K562 (cell line): ENCODE measurements around the gene ADTRP. TPM values are rescaled to one million over a fixed set of nuclear protein-coding genes. Genes with fewer than 3 reads are reported as not detected.
A peak's percentile ranks its signal among the peaks of the same experiment; 100 is the strongest.

ENCODE experiments used
- ATAC-seq: fragments of 200-7000 bp; cut with Tn5 transposase; 3 replicates; pipeline ENCODE4 v1.9.1; 2020; ENCODE audit warnings: moderate library complexity
- BruUV-seq: library from RNA; stranded (reverse); fragments of 400-500 nt; replicated peaks from 2 replicates; lab custom pipeline; 2021; lab: Mats Ljungman, UMichigan
- CTCF ChIA-PET: fragments of 300-600 bp; formaldehyde crosslinking; extraction: SDS; loops from one replicate; lab custom pipeline; 2021; ENCODE audit warnings: low intra/inter-chr PET ratio; lab: Yijun Ruan, JAX
- POLR2A ChIA-PET: fragments of 300-600, 350-650 bp; sonication (Branson Sonifier 250); formaldehyde crosslinking; extraction: SDS; loops from one replicate; lab custom pipeline; 2021; ENCODE audit warnings: antibody characterized with exemption, inconsistent platforms; lab: Yijun Ruan, JAX
- DNase-seq, 4 experiments: peaks; one replicate each; pipeline versions ENCODE4 v3.0.0 to v3.0.0-alpha.2; 2011 to 2018; ENCODE audit warnings: low spot score in 3 of 4, mixed read lengths in 3 of 4; ENCODE audit errors: extremely low read depth in 1 of 4
- FAIRE-seq: peaks from 2 replicates; lab custom pipeline; 2011; peaks lifted over from hg19 to GRCh38; lab: Jason Lieb, UNC
- H2AFZ ChIP-seq: 2 replicates; pipeline ENCODE4 v1.6.0; 2011; ENCODE audit warnings: low read depth, low read length, control low read depth, inconsistent platforms
- H3K27ac ChIP-seq: fragments of 200-600 bp; 3 replicates; pipeline ENCODE4 v1.8.0; 2011; ENCODE audit warnings: low read depth, mild to moderate bottlenecking, control low read depth, inconsistent platforms, low read length, moderate library complexity, mixed read lengths; ENCODE audit errors: extremely low read depth
- H3K27me3 ChIP-seq, 2 experiments: fragments of 300-600 bp in 1 of 2; 2 replicates in 1 of 2; 3 replicates in 1 of 2; pipeline versions ENCODE4 v1.6.0 to v1.8.0; 2011; ENCODE audit warnings: inconsistent platforms in 2 of 2, low read length in 2 of 2, mild to moderate bottlenecking in 1 of 2, mixed read lengths in 1 of 2, moderate library complexity in 1 of 2; ENCODE audit not compliant: control insufficient read depth in 2 of 2, insufficient read depth in 2 of 2
- H3K36me3 ChIP-seq: fragments of 300-600 bp; 3 replicates; pipeline ENCODE4 v1.8.0; 2011; ENCODE audit warnings: mild to moderate bottlenecking, low read length, inconsistent platforms; ENCODE audit not compliant: control insufficient read depth, insufficient read depth
- H3K4me1 ChIP-seq, 2 experiments: fragments of 200-600 bp in 1 of 2; replicated peaks in 1 of 2; 2 replicates in 1 of 2; 3 replicates in 1 of 2; pipeline versions ENCODE4 v1.5.1 to v1.8.0; 2011; ENCODE audit warnings: inconsistent platforms in 2 of 2, low read length in 2 of 2, mild to moderate bottlenecking in 1 of 2, mixed read lengths in 1 of 2, moderate library complexity in 1 of 2; ENCODE audit not compliant: control insufficient read depth in 2 of 2, insufficient read depth in 2 of 2
- H3K4me2 ChIP-seq: 2 replicates; pipeline ENCODE4 v1.6.1; 2011; ENCODE audit warnings: low read length, control low read depth, inconsistent platforms, mixed read lengths; ENCODE audit not compliant: insufficient read depth
- H3K4me3 ChIP-seq: fragments of 200-600 bp; sonication (generic), shearing (Covaris generic); 2 replicates; pipeline ENCODE4 v1.5.1; 2016; ENCODE audit warnings: control low read depth, inconsistent platforms
- H3K79me2 ChIP-seq: fragments of 200-600 bp; 3 replicates; pipeline ENCODE4 v1.8.0; 2011; ENCODE audit warnings: low read length, inconsistent platforms; ENCODE audit not compliant: control insufficient read depth, insufficient read depth
- H3K9ac ChIP-seq, 2 experiments: 2 replicates each; pipeline versions ENCODE4 v1.6.0 to v1.6.1; 2011; ENCODE audit warnings: low read depth in 2 of 2, low read length in 2 of 2, control low read depth in 1 of 2, inconsistent platforms in 1 of 2, mild to moderate bottlenecking in 1 of 2, mixed read lengths in 1 of 2; ENCODE audit not compliant: insufficient read depth in 1 of 2
- H3K9me1 ChIP-seq: one replicate; pipeline ENCODE4 v1.6.0; 2011; ENCODE audit warnings: inconsistent platforms, mild to moderate bottlenecking, low read length, moderate library complexity; ENCODE audit not compliant: control insufficient read depth, insufficient read depth
- H3K9me3 ChIP-seq: replicated peaks from 2 replicates; pipeline ENCODE4 v1.5.1; 2011; ENCODE audit warnings: low read depth, low read length, inconsistent platforms; ENCODE audit not compliant: control insufficient read depth, insufficient read depth
- H4K20me1 ChIP-seq: replicated peaks from 2 replicates; pipeline ENCODE4 v1.6.1; 2011; ENCODE audit warnings: low read length, inconsistent platforms, mixed read lengths; ENCODE audit not compliant: control insufficient read depth, insufficient read depth
- BRD9 ChIP-seq: fragments of 450-650 bp; IDR thresholded peaks from 2 replicates; pipeline ENCODE4 v1.6.1; 2018; ENCODE audit warnings: low read depth; ENCODE audit not compliant: partially characterized antibody
- FOXJ3 ChIP-seq: sonication (generic); formaldehyde crosslinking; IDR thresholded peaks from 2 replicates; pipeline ENCODE4 v1.4.0; 2020; ENCODE audit warnings: mild to moderate bottlenecking, missing genetic modification reagents
- GTF2B ChIP-seq: IDR thresholded peaks from 2 replicates; pipeline ENCODE4 v1.6.1; 2011; ENCODE audit not compliant: insufficient read length; ENCODE audit errors: extremely low read depth
- JUN ChIP-seq, 2 experiments: sonication (generic) in 1 of 2; formaldehyde crosslinking in 1 of 2; IDR thresholded peaks; 2 replicates each; pipeline versions ENCODE4 v1.6.1 to v1.8.0; 2012 to 2022; ENCODE audit warnings: borderline replicate concordance in 2 of 2, mild to moderate bottlenecking in 2 of 2, improper control_type of control experiment in 1 of 2, low read depth in 1 of 2, low read length in 1 of 2, missing genetic modification reagents in 1 of 2
- NCOA6 ChIP-seq: fragments of 450-650 bp; IDR thresholded peaks from 2 replicates; pipeline ENCODE4 v1.6.1; 2017; ENCODE audit warnings: mild to moderate bottlenecking
- PBX2 ChIP-seq, 2 experiments: IDR thresholded peaks in 1 of 2; conservative IDR thresholded peaks in 1 of 2; 2 replicates each; pipeline ENCODE4 v1.6.1; 2016; ENCODE audit warnings: low read depth in 2 of 2, mild to moderate bottlenecking in 1 of 2, missing compliant biosample characterization in 1 of 2, missing genetic modification characterization in 1 of 2, moderate library complexity in 1 of 2
- POLR3A ChIP-seq: IDR thresholded peaks from 2 replicates; pipeline ENCODE4 v1.6.1; 2011; ENCODE audit warnings: borderline replicate concordance, mild to moderate bottlenecking, moderate library complexity; ENCODE audit not compliant: insufficient read length, insufficient read depth; ENCODE audit errors: extremely low read depth
- RAD51 ChIP-seq: fragments of 450-650 bp; IDR thresholded peaks from 2 replicates; pipeline ENCODE4 v1.7.1; 2016; ENCODE audit warnings: low read depth, mild to moderate bottlenecking, borderline replicate concordance
- TAF9B ChIP-seq: fragments of 450-650 bp; IDR thresholded peaks from 2 replicates; pipeline ENCODE4 v1.6.1; 2018; ENCODE audit warnings: mild to moderate bottlenecking; ENCODE audit not compliant: partially characterized antibody
- YY1 ChIP-seq, 3 experiments: IDR thresholded peaks; 2 replicates each; pipeline ENCODE4 v1.6.1; 2011; ENCODE audit warnings: low read length in 2 of 3, mild to moderate bottlenecking in 2 of 3, moderate library complexity in 2 of 3, borderline replicate concordance in 1 of 3, control low read depth in 1 of 3, low read depth in 1 of 3; ENCODE audit not compliant: insufficient read depth in 3 of 3, insufficient replicate concordance in 2 of 3, control insufficient read depth in 1 of 3, insufficient read length in 1 of 3; ENCODE audit errors: extremely low read depth in 1 of 3
- ZNF655 ChIP-seq: fragments of 250-450 bp; sonication (Bioruptor Pico); IDR thresholded peaks from 2 replicates; pipeline ENCODE4 v1.5.0; 2021
- WGBS: fragments of 100-300 bp; shearing (Covaris generic); methylation state at CpG from one replicate; pipeline ENCODE4 v1.1.6; 2016; ENCODE audit warnings: low coverage, mixed read lengths; ENCODE audit not compliant: insufficient coverage; ENCODE audit errors: missing lambda C conversion rate; 5-methylcytosine and 5-hydroxymethylcytosine counted together
- in situ Hi-C: fragments of 300-500 bp; cut with MboI; formaldehyde crosslinking; loops from 4 replicates; pipeline ENCODE4 v1.15.0; 2018; ENCODE audit warnings: inconsistent platforms, mixed read lengths
- intact Hi-C: fragments of 100-400 bp; cut with micrococcal nuclease; formaldehyde crosslinking; loops from 2 replicates; pipeline ENCODE4 v1.14.2; 2022
- polyA plus RNA-seq, 8 experiments: library from polyadenylated mRNA; depleted of rRNA in 4 of 8; stranded (reverse) in 5 of 8; unstranded in 3 of 8; fragments of >200 nt; fragmentation: Nextera tagmentation in 2 of 8; fragmentation: Illumina TruSeq in 1 of 8; extraction: Ambion mirVana in 2 of 8; extraction: Trizol in 1 of 8; gene quantifications; 2 replicates each; pipeline versions ENCODE4 v1.2.1 to v1.2.3, GENCODE V29; 2011 to 2014; ENCODE audit warnings: inconsistent platforms in 1 of 8, missing spikeins in 1 of 8
- total RNA-seq, 7 experiments: library from RNA; depleted of rRNA in 6 of 7; stranded (reverse); fragments of >200 nt in 6 of 7; fragmentation: Illumina TruSeq in 2 of 7; extraction: Trizol in 2 of 7; gene quantifications; 2 replicates each; pipeline versions ENCODE4 v1.2.1 to v1.2.3, GENCODE V29; 2011 to 2021; ENCODE audit warnings: low replicate concordance in 1 of 7

Gene ADTRP
- total and polyA plus RNA-seq, 9 of the 15 experiments (the other 6 are each of a cell fraction or from before 2014, with no cell fraction given), result 7.4 to 24.0 (median 13.6) TPM

GRCh38 chr6:11779329-11780096 lies 910 bp upstream of the ADTRP start:
- 82% methylated on average over 6 of the region's 6 CpGs for WGBS
- no peak for TF ChIP-seq ZNF655 (CRISPR knock-in tag)
- no peak for TF ChIP-seq POLR3A
- no peak for TF ChIP-seq RAD51
- no peak for TF ChIP-seq YY1 (IDR thresholded peaks at IDR 0.05; ENCODE audit: borderline replicate concordance in 1 of 3, control insufficient read depth in 1 of 3, extremely low read depth in 1 of 3, insufficient read depth in 3 of 3, insufficient read length in 1 of 3, insufficient replicate concordance in 2 of 3, low read depth in 1 of 3, low read length in 2 of 3)
- no peak for TF ChIP-seq GTF2B
- TF ChIP-seq PBX2 (CRISPR knock-in tag; IDR thresholded peaks at IDR 0.05; ENCODE audit: low read depth), result no peak
- no peak for TF ChIP-seq PBX2 (tag; conservative IDR thresholded peaks at IDR 0.05; ENCODE audit: low read depth)
- no peak for TF ChIP-seq FOXJ3 (CRISPR knock-in tag)
- TF ChIP-seq NCOA6, result no peak
- no peak for TF ChIP-seq BRD9
- TF ChIP-seq TAF9B, result no peak
- TF ChIP-seq JUN (IDR thresholded peaks at IDR 0.05; ENCODE audit: borderline replicate concordance, low read depth, low read length), result no peak
- TF ChIP-seq JUN (CRISPR knock-in tag; IDR thresholded peaks at IDR 0.05; ENCODE audit: borderline replicate concordance), result no peak

More at GRCh38 chr6:11779329-11780096, 910 bp upstream of the ADTRP start:
- ATAC-seq (peak; percentile 38), FAIRE-seq (no peak), DNase-seq (no peak)
- Histone ChIP-seq H3K79me2 (no peaks in the 10 kb centered on the region), H3K27ac (peak overlapping the region; percentile 72; the same call in 1 of the 3 replicates), H3K4me2 (peak overlapping the region; percentile 32; the same call in 1 of the 2 replicates), H2AFZ (peak overlapping the region; percentile 90), H3K9me1 (no peaks in the 10 kb centered on the region), H3K9me3 (peaks cover 2% of the 10 kb centered on the region; the same call in 1 of the 2 replicates), H3K9ac (no peak overlapping the region; a peak in 1 of 4 replicates), H3K36me3 (no peaks in the 10 kb centered on the region), H3K27me3 (no peaks in the 10 kb centered on the region), H3K4me1 (peaks cover 7 to 28% of the 10 kb centered on the region in 2 experiments), H3K4me3 (no peak overlapping the region), H4K20me1 (no peaks in the 10 kb centered on the region)
- ChIA-PET POLR2A (interaction anchor here (0.6 to 3.5 kb wide), 7 partner anchors 10 to 138 kb away, joined by 3 to 17 read pairs (median 4); no protein-coding TSS in a partner anchor), CTCF (no interaction called here)
- intact Hi-C loops (loop anchor here (2.0 to 5.0 kb wide), 4 partner anchors 77 to 229 kb away; no protein-coding TSS in a partner anchor), in situ Hi-C loops (no loop called here)
- BruUV-seq, result no TSS peak
